Pons (tissue), 1 donor: ENCODE data around the gene TMC2.
"Not testable (repeated sequence)": the region's sequence is repeated elsewhere in the genome, so short reads cannot be mapped to it uniquely, and the experiment has no call there.

Source experiments
- DNase-seq: peaks from one replicate; pipeline ENCODE4 v3.0.0-alpha.2; 2016; ENCODE audit warnings: low spot score

TMC2 gene

GRCh38 chr20:2526218-2526583 lies 10.2 kb upstream of the TMC2 start:
- DNase-seq: not testable (repeated sequence)

DNA sequence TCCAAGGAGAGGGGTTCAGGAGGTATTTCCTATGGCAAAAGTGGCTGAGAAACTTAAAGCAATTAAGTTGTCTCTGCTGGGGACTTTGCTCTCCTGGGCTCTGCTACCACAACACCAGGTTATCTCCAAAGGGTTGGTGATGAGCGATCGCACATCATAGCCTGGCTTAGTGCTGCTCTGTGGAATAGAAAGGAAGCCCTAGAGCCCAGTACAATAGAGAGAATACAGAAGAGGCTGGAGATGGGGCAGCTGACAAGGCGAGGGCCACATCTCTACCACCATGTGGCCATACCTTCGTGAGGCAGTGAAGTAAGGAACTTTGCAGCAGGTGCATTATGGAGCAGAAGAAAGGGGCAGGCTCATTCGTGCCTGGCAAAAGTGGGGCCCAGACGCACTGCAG lies 8.6 kb upstream of the TMC2 start:
- no peak for DNase-seq

GRCh38 chr20:2528671-2529271 lies 7.6 kb upstream of the TMC2 start:
- no peak for DNase-seq

- DNase-seq: no peak
Measured at GRCh38 chr20:2533118-2533517, 3.3 kb upstream of the TMC2 start.

DNA sequence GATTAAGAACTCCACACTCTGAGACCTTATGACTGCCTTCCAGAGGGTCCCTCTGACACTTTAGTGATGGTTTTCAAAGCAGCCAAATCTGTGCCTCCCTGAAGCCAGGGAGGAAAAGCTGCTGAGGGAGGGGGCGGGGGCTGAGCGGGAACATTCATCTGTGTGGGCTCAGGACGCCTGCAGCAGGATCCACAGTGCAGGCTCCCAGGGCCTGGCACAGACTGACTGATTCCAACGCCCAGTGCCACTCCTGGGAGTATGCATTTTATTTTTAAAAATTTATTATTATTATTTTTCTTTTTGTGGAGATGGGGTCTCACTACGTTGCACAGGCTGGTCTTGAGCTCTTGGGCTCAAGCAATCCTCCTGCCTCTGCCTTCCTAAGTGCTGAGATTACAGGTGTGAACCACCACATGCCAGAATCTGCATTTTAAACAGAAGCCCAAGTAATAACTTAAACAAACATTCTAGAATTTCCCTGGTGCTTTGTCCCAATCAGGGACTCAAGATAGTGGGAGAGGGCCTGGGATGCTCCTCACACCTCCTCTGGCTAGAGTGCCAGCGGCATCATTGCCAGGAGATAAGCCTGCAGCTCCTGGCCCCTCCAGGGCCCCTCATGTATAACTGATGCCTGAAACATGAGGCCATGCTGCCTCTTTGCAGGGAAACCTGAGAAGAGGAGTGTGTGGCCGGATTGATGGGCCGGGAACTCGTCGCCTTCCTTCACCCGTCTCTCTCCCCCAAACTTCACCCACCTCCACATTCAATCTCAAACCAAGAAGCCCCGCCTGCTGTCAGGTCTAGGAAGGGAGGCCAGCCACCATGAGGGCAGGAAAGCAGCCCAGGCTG lies 438 bp upstream of the TMC2 start:
- no peak for DNase-seq

DNA sequence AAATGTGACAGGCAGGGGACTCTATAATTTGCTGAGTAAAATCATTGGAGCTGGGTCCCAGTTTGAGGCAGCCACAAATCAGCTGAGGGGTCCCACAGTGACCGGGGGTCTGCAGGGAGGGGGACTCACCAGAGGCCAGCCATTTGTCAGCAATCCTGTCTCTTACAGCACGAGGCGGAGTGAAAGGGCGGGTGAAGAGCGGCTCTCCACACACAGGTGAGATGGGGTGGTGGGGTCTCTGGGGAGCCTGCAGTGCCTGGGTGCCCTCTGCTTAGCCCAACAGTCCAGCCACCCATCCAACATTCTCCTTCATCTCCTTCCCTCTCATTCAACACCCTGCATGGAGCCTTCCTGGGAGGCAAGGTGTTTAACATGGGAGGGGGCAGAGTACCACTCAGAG lies 728 bp downstream of the TMC2 start:
- DNase-seq: no peak

- no peak for DNase-seq
Measured at GRCh38 chr20:2538356-2538755, 2.0 kb downstream of the TMC2 start.

DNA sequence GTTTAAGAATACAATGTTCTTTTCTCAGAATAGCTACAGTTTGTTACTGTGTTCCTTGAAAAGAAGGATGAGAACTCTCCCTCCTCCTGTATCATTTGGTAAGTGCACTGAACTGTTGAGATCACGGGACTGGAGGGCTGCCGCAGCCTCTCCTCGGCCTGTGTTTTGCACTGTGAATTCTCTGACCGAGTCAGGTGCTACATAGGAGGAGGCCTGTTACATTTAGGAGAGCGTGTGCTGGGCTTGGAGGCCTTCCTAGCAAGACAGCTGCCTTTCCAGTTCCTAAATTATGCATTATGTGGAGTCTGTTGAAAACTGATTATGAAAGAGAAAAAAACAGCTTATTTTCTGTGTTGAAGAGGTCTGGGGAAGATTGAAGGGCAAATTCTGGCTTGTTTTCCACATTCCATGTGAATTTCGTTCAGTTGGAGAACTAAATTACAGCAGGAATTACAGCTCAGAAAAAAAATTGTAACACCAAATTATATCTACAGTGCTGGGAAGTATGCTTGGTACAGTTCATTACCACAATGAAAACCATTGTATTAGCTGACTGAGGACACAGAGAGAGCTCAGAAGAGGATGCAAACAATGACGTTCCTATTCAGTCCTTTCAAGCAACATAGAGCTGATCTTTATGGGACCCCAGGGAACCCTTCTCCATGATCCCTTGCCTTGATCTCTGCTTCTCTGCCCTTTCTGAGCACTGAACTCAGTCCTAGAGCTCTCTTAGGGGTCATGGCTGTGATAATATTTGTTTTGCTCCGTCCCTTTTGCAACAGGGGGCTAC lies 2.8 kb downstream of the TMC2 start:
- DNase-seq: peak; percentile 95

GRCh38 chr20:2541940-2542339 lies 5.6 kb downstream of the TMC2 start:
- DNase-seq: no peak

DNA sequence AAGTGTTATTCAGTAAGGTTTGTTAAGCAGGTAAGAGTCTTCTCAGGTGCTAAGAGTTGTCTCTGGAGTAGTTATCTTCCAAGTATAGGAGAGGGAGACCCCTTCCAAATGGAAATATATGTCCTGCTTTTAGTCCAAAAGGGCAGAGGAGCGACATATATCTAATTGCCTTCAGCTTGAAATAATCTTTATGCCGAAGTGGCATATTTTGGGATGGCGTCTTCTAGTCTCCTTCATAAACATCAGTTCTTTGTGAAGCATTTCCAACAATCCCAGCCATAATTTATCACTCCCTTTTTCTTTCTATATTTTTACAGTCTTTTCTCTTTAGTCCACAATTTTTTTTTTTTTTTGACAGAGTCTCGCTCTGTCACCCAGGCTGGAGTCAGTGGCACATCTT lies 6.0 kb downstream of the TMC2 start:
- DNase-seq: no peak

DNA sequence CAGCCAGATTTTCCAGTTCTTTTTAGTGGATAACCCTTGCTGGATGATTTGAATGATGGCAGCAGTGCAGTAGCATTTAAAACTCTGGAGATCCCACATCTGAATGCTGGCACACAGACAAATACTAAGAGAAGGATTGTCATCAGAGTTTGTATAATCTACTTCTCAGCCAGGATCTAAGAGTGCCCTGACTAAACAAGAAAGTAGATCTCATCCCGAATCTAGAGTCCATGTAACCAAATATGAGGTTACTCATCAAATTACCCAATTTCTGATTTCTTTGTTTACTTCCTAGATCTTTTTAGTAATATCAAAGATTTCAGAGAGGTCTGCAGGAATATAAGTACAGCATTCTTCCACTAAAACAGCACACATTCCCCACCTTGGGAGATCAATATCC lies 7.8 kb downstream of the TMC2 start:
- DNase-seq: no peak

- no peak for DNase-seq
Measured at GRCh38 chr20:2545594-2545993, 9.2 kb downstream of the TMC2 start.

GRCh38 chr20:2557873-2558580 lies 21.7 kb downstream of the TMC2 start:
- no peak for DNase-seq

GRCh38 chr20:2558581-2559278 lies 22.4 kb downstream of the TMC2 start:
- no peak for DNase-seq

DNA sequence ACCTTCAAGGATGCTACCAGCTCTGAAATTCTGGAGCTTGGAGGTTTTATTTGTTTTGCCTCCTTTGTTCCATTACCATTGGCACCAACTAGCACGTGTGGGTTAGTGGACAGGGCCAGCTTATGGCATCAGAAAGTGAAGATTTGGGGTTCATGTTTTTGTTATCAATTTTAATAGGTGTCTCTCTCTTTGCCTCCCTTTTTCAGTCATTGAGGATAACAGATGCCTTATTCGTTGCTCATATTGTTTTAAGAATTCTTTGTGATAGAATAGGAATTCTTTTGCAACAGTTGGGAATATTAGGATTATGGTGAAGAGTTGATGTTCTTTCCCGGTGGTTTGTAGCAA lies 22.9 kb downstream of the TMC2 start:
- peak; percentile 8 for DNase-seq

GRCh38 chr20:2559651-2560050 lies 23.3 kb downstream of the TMC2 start:
- peak; percentile 57 for DNase-seq

DNA sequence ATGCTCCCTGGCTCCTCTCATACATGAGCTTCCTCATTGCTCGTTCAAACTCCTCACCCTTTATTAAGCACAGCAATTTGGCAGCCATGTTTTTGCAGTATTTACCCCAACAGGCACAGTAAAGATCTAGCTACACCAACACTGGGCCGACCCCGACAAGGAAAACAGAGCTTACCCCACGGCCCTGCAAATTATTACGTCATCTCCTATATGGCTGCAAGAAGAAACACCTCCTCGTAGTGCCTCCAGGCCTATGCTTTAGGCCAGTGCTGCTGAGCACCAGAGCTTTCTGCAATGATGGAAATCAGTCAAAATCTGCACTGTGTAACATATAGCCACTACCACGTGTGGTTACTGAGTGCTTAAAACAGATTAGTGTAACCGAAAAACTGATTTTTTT lies 26.7 kb downstream of the TMC2 start:
- no peak for DNase-seq

DNA sequence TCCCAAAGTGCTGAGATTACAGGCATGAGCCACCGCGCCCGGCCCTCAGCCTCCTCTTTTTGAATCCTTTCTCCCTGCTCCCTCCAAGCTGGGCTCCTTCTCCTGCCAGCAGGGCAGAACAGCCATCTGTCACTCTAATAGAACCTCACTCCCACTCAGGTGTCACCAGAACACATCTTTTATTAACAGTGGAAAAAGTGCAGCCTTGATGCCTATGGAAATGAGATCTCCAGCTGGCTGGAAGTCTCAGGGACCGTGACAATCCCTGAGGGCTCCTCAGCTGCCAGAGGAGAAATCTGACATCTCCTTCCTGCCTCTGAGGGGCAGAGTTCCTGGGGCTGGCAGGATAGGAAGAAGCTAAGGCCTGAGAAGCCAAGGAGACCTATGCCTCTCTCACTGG lies 28.0 kb downstream of the TMC2 start:
- DNase-seq: no peak

GRCh38 chr20:2575682-2576081 lies 39.3 kb downstream of the TMC2 start:
- DNase-seq: no peak

DNA sequence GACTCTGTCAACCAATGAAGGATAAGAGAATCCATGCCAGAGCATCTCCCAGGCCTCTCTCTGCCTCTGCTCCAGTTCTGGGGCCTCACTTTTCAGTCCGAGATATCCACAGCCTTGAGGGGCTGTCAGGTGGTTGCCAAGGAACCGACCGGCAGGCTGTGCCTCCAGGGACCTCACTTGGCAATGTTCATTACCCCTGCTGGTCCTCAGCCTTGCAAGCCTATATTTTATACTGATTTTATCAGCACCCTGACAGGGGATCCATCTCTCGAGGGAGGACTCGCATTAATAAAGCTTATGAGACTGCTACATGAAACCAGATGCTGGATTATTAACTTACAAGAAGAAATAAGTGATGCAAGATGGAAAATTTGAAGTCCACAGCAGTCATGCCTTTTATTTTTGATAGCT lies 39.9 kb downstream of the TMC2 start:
- no peak for DNase-seq

DNA sequence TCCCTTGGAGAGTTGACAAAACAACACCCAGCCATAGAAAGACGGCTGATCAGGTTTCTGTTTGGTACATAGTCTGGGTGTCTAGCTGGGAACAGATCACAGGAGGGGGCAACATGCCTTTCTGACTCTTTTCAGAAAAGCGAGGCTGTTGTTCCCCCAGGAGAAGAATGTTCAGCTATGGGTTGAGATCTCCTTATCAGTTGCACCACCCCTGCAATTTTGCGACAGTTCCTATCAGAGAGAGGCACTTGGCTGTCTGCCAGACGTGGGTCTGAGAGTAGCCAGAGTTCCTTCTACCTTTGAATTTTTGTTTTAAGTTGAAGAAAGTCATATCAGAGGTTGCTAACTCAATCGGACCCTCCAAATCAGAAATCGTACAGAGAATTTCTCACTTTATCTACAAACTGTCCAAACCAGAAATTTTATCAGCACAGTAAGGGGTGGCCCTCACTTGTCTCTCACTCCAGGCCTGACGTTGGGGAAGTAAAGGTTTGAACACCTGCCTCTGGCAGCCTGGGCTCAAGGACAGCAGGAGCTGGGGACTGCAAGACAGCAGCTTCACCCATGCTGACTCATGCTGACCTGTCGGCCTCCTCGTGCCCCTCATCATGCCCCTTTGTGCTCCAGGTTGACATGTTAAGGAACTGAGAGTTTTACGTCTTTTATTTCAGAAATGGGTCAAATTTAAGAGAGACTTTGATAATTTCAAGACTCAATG lies 42.3 kb downstream of the TMC2 start:
- no peak for DNase-seq
